Ureter (tissue), 1 donor: ENCODE measurements around the gene PPP6R2. TPM values are rescaled to one million over a fixed set of nuclear protein-coding genes. Genes with fewer than 3 reads are reported as not detected.

Source experiments
- DNase-seq: peaks from one replicate; pipeline ENCODE4 v3.0.0-alpha.2; 2020; ENCODE audit warnings: low spot score
- total RNA-seq: library from RNA; stranded (reverse); gene quantifications from one replicate; pipeline ENCODE4 v1.2.4, GENCODE V29; 2023
- donor health status: DM: yes; HTN: yes; CAD: no.

The PPP6R2 gene
- total RNA-seq, 1 donor from 2014 or later: 63.5 TPM

DNA sequence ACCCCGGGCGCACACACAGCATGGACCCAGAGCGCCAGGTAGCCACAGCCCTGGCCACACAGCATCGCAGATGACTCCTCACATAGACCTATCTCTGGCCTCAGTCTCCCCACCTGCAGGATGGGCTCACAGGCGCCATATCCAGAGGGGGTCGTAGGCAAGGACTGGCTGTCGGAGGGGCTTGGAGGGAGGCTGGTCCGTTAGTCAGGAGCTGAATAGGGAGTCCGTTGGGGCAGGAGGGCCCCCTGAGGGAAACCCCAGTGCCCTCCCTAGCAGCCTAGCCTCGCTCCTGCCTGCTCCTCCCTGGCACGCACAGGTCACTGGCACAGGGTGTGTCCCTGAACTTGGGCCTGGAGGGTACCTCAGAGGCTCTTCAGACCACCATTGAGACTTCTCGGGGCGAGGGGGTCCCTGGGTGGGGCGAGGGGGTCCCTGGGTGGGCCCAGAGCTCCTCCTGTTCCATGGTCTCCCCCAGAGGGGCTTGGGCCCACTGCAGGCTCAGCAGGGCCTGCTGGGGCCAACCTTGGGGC is 37.7 kb upstream of the PPP6R2 start:
- no peak for DNase-seq

GRCh38 chr22:50305923-50306566 is 37.1 kb upstream of the PPP6R2 start:
- DNase-seq: peak; percentile 94

DNA sequence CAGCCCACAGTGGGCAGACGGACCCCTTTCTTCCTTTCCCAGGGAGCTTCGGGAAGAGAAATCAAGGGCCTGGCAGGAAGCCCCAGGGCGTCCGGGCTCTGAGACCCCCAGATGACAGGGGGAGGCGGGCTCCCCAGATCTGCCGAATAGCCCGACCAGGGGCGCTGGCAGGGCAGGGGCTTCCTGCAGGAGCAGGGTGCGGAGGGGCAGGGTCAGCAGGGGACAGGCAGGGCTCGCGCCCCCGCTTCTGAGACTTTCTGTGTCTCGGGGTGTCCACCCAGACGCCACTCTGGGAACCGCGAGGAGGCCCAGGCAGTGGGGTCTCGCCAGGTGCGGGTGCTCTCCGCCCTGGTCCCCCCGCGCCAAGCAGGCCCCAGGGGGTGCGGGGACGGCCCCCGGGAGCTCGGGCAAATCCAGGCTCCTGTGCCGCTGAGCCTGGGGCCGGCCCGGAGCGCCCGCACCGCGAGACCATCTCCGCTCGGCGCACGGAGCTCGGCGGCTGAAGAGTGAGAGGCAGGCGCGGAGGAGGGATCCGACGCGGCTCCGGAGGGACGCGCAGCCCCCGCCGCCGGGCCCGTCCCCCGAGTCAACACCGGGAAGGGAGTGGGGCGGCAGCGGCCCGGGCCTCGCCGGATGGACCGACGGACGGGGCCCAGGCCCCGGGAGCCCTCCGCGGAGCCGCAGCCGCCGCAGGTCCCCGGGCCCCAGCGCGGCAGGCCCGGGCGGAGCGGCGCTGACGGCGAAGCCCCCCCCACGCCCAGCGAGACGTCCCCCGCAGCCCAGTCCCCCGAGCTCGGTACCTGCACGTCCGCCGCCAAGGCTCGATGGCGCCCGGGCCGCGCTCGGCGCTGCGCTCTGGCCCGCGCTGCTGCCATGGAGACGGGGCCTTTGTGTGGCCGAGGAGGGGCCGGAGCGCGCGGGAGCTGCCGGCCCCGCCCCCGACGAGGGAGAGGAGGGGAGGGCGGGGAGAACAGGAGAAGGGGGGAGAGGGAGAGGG is 36.1 kb upstream of the PPP6R2 start, which contains the start of gene PLXNB2:
Gene PLXNB2 (minus strand): TSS at position 894 of the 997 bp plus-strand sequence. CDS start 17,062 bp downstream, outside the sequence.
- peak; percentile 82 for DNase-seq

DNA sequence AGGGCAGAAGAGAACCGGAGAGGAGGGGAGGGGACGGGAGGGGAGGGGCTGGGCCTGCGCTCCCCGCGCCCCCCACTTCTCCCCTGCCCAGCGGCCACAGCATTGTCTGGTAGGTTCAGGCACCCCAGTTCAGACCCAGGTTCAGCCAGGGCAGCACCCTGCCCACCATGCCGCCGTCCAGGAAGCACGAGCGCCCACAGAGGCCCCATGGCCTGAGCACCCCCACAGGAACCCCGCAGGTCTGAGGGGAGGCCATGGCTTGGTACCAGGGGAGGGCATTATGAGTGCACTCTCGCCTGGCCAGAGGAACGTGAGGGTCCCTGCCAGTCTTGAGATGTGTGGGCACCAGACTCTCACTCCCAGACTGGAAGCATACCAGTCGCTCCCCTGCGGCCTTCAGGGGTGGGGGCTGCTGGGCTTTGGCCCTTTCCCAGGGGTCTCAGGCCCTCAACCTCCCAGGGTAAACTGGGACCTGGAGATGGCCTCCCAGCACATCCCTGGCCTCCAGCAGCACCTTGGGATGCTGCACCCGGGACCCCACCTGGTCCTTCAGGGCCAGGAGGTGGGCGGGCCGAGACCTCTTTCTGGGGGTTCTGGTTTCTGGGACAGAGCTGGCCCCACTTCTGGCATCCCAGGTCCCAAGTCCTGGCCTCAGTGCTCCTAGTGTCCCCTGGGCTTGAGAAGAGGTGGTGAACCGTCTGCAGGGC is 35.1 kb upstream of the PPP6R2 start:
- DNase-seq: no peak

- DNase-seq: peak; percentile 85
Observed at GRCh38 chr22:50308597-50308935, 34.6 kb upstream of the PPP6R2 start.

DNA sequence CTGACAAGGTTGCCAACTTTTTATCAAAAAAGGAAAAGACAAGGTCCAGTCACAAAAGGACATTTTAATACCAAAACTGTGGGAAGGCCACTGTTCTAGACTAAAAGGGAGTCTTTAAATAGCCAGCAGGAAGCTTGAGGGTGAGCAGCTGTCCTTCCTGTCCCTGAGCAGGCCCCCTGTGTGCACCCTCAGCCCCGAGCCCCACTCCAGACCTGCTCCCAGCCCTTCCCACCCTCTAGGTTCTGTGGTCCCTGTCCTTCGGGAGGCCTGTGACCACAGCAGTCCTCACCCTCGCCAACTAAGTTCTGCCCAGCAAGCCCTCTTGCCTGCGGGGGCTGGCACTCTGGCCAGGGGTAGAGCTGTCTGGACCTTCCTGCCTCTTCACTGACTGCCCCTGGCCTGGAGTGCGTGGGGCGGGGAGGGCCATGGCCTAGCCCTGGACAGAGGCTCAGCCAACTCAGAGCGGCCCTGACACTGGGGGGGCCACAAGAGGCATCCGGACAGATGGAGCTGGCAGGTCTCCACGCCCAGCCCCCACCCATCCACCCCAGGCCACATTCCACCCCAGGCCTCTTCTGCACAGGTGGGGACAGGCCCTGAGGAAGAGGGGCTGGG is 34.0 kb upstream of the PPP6R2 start:
- DNase-seq: peak; percentile 44

DNA sequence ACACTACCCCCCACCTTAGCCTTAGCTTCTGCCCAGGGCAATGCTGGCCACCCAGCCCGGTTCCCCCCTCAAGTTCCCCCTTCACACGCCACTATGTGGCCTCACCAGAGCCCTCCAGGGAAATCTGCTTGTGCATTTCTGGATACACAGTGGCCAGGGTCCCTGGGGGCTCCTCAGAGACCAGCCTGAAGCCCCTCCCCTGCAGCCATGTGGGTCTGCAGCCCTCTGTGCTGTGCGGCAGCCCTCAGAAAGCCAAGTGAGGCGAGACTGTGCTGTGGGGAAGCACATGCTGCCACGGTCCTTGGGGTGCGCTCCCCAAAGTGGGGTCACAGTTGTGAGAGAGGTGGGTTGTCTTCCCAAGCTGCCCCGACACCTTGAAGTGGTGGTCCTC is 33.5 kb upstream of the PPP6R2 start:
- DNase-seq: peak; percentile 41

DNA sequence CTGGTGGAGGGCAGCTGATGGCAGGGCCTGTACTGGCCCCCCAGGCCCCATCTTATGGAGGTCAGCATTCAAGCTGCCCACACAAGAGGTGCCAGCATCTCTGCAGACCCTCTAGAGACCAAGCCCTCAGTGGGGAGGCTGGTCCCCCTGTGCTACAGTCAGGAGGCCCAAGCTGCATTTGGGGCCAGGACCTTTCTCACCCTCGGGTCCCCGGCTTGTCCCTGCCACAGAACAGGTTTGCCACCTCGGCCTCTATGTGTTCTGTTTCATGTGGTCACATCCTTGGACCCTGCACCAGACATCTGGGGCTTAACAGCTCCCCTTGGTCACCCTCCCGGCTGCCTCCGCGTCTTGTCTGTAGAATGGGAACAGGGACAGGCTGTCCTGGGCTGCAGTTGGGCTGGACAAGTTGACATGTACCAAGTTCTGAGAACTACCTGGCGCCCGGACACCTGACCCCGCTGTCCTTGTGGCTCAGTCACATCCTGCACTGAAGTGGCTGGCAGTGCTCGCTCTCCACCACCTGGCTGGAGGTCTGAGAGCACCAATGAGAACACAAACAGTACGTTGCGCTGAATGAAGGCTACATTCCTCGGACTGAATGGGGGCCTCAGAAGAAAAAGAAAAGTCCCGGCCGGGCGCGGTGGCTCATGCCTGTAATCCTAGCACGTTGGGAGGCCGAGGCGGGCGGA is 33.0 kb upstream of the PPP6R2 start:
- peak; percentile 42 for DNase-seq

- DNase-seq: no peak
Observed at GRCh38 chr22:50310949-50311444, 32.1 kb upstream of the PPP6R2 start.

- DNase-seq: no peak
Observed at GRCh38 chr22:50311606-50312351, 31.3 kb upstream of the PPP6R2 start.

DNA sequence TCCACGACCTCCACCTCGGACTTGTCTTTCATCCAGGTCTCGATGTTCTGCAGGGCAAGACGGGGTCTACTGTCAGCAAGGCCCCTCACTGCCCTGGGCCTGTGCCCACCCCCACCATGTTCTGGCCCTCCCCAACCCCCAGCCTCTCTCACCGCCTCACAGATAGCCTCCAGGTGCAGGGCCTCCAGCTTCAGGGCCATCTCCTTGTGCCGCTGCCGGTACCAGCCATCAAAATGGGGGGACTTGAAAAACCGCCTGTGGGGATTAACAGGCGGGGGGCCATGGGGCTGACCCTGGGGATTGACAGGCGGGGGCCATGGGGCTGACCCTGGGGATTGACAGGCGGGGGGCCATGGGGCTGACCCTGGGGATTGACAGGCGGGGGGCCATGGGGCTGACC is 30.8 kb upstream of the PPP6R2 start:
- DNase-seq: no peak

DNA sequence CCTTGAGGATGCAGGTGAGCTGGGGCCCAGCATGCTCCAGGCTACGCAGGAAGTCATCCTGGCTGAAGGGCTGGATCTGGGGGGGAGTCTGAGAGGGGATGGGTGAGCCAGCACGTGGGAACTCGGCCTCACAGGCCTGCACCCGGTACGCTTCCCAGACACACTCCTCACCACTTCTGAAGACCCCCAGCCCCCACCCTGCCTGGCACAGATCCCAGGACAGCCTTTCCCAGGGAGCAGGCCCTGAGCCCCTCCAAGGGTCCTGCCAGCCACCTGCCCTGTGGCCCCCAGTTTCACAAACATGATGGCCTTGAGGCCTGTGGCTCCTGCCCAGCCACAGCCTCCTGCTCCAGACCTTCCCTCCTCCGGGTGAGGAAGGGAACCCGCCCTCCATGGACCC is 30.1 kb upstream of the PPP6R2 start:
- DNase-seq: no peak

DNA sequence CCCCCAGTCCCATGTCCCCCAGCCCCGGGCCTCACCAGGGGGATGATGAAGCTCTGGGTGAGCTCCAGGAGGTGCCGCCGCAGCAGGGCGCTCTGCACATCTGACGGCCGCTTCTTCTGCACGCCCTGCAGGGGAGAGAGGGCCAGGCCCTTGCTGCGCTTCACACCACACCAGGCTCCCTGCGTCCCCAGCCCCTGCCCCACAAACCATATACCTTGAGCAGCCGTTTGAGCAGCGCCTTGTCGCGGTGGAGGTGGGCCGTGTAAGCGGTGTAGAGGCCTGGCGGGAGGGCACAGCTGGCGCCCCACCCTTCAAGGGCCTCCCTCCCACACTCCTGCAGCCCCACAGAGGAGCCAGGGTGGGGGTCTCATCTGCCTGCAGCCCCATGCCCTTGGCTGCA is 29.5 kb upstream of the PPP6R2 start:
- DNase-seq: no peak

- DNase-seq: no peak
Observed at GRCh38 chr22:50314081-50314454, 29.1 kb upstream of the PPP6R2 start.

DNA sequence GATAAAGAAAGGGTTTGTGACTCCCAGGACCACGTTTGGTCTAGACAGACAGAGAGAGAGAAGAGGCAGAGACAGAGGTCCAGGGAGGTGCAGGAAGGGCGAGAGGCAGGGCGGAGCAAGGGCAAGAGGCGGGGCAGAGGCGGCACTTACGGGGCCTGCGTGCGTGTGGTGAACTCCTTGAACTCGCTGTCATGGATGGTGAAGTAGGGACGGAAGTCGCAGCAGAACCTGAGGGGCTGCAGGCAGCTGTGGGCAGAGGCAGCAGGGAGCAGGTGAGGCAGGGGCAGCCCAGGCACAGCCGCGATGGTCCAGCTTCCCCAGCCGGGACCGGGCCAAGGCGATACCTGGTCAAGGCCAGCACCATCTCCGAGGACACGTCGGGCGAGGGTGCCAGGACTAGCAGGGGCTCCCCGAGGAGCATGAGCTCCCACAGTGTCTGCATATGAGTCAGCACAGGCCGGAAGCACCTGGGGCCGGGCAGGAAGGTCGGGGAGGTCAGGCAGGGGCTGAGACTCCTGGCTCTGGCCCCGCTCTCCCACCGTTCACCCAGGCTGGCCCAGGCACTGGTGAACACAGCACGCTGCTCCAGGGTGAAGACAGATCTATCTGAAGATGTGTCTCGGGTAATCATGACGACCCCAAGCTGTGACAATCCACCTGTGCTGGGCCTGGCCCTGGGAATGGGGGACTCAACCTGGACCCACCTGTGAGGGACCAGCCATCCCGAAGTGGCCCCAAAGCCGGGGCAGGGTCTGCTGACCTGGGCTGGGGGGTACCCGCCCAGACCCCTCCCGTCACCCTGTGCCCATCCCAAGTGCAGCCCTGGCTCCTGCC is 28.5 kb upstream of the PPP6R2 start:
- DNase-seq: no peak

DNA sequence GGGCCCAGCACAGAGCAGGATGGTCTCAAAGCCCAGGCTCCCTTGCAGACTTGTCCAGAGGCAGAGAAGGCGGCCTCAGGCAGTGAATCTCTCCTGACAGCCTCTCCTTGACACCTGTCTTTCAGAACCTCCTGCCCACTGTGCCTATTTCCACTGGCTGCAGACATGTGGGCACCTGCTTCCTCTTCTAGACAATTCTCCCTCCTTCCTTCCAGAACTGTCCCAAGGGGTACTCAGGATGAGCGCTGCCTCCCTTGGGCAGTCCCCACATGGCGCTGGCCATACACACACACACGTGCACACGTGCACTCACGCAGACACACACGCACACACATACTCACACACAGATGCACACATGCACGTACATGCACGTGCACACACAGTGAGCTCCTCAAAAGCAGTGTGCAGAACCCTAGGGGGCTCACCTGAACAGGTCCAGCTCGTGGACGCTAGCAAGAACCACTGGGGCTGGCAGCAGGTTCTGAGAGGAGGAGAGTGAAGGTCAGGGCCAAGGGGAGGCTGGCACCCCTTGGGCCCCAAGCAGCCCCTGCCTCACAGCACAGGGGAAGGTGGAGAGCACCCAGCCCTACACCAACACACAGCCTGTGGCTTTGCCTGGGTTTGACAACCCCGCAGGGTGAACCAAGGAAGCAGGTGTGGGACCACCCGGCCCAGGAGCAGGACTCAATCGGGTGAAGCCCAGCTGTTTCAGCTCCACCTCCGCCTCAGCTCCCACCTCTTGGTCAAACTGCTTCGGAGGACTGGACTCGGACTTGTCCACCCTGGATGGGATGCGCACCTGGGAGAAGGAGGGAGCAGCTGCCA is 27.6 kb upstream of the PPP6R2 start:
- DNase-seq: no peak

- no peak for DNase-seq
Observed at GRCh38 chr22:50316114-50317065, 26.7 kb upstream of the PPP6R2 start.
